ENCODE measurements around the gene CALML6.
A peak's percentile ranks its signal among the peaks of the same experiment; 100 is the strongest.
"Not testable (repeated sequence)": the region's sequence is repeated elsewhere in the genome, so short reads cannot be mapped to it uniquely, and the experiment has no call there.

The CALML6 gene, protein sequence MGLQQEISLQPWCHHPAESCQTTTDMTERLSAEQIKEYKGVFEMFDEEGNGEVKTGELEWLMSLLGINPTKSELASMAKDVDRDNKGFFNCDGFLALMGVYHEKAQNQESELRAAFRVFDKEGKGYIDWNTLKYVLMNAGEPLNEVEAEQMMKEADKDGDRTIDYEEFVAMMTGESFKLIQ

DNA sequence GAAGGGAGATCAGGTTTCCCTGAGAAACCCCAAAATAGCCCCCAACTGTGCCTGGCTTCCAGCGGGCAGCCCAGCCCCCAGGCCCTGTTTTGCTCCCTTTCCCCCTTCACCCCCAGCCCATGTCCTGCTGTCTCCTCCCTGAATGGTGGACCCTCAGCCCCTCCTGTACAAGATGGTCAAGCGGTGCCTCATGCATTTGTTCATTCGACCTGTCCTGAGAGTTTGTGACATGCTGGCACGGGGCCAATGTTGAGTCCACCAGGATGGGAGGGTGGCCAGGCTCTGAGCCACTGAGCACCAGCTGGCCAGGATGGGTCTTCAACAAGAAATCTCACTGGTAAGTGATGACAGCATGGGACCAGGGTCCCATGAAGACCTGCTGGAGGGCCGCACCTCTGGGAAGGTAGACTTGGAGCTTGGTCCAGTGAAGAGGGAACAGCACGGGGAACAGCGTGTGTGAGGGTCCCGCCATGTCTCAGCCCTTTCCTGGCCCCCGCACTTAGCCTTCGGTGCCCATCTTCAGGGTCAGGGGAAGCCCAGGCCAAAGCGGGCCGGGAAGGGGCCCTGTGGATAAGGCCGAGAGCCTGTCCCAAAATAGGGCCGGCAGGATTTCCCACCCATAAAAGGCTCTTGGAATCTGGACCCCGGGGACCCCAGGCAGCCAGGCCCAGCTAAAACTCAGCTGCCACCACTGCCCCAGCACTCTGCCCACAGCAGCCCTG, at the start of gene CALML6:
Gene CALML6 (plus strand): TSS at position 290 of the 722 bp plus-strand sequence. CDS start 21 bp downstream, at position 311.
- DNase-seq: no peak

DNA sequence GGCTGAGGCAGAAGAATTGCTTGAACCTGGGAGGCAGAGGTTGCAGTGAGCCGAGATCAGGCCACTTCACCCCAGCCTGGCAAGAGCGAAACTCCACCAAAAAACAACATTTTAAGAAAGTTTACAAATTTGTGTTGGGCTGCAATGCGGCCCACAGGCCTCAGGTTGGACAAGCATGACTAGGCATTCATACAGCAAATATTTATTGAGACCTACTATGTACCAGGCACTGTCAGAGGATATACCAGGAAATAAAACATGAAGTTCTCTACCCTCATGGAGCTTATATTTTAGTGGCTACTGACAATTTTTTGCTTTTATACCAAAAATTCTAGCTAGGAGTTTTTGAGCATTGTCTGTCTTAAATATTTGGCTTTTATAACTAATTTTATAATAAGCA, 47.9 kb upstream of the CALML6 start:
- no peak for DNase-seq

DNA sequence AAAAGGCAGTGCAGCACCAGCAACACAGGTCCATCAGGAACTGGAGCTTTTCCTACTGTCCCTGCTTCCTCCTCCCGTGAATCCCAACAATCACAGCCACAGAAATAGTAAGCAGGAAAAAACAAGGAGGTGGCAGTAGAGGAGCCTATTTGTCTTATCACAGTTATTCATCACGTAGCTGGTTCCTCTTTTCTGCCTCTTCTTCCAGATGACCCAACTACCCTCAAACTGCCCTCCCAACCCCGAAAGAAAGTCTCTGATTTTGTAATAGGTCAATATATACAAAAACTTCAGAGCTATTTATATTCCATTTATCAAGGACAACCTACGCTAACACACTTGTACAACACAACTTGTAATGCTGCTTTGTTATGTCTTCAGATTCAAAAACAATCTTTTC, 45.6 kb upstream of the CALML6 start:
- no peak for DNase-seq

DNA sequence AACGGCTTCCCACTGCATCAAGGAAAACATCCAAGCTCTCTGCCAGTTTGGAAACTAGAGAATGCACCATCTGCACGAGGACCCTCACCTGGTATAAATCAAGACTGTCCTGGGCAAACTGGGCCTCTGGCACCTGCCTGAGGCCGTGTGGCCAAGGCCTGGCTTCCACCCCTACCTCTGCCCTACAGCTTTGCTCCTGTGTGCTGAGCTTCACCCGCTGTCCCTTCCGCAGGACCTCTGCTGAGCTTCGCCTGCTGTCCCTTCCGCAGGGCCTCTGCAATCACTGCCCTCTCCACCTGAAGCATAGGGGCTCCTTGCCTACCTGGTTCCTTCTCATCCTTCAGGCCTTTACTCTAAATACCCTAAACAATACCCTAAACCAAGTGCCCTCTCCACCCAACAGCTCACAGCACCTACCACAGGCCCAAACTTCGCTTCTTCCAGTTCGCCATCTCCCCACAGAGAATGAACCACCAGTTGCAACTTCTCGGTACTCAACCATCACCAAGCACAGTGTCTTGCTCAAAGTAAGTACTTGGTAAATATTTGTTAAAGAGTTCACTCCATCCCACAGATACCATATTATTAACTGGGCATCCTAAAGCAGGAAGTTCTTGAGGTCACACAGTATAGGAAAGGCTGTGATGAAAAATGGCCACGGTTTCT, 42.6 kb upstream of the CALML6 start:
- no peak for DNase-seq

DNA sequence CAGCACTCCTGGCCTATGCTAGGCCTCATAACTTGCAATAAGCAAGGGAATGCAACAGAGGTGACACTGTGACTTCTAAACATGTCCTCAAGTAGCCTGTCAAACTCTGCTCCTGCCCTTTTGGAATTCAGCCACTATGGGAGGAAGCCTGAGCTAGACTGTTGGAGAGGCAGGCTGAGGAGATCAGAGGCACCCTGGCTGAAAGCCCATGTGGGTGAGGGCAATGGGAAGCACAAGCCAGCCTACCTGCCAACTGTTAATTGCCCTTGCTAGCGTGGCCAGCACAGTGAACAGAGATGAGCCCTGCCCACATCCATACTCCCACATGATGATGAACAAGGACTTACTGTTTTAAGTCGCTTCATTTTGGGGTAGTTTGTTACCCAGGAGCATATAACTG, 41.9 kb upstream of the CALML6 start:
- DNase-seq: no peak

DNA sequence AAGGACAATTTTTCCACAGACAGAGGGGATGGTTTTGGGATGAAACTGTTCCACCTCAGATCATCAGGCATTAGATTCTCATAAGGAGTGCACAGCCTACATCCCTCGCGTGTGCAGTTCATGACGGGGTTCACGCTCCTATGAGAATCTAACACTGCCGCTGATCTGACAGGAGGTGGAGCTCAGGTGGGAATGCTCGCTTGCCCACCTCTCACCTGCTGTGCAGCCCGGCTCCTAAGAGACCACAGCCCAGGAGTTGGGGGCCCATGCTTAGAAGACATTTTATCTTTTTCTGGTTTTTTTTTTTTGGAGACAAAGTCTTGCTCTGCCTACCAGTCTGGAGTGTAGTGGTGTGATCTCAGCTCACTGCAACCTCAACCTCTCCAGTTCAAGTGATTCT, 40.2 kb upstream of the CALML6 start:
- no peak for DNase-seq

DNA sequence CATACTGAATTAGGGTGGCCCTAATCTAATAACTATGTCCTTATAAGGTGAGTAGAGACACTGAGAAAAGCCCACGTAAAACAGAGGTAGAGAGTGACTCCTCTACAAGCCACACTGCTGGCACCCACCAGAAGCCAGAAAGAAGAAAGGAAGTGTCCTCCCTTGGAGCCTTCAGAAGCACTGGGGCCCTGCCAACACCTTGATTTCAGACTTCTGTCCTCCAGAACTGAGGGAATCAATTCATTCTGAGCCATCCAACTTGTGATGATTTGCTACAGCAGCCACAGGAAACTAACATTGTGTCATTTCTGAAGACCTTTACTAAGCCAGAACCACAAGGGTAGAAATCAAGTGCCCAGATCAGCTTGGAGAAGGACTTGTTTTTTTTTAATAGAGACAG, 39.1 kb upstream of the CALML6 start:
- no peak for DNase-seq

DNA sequence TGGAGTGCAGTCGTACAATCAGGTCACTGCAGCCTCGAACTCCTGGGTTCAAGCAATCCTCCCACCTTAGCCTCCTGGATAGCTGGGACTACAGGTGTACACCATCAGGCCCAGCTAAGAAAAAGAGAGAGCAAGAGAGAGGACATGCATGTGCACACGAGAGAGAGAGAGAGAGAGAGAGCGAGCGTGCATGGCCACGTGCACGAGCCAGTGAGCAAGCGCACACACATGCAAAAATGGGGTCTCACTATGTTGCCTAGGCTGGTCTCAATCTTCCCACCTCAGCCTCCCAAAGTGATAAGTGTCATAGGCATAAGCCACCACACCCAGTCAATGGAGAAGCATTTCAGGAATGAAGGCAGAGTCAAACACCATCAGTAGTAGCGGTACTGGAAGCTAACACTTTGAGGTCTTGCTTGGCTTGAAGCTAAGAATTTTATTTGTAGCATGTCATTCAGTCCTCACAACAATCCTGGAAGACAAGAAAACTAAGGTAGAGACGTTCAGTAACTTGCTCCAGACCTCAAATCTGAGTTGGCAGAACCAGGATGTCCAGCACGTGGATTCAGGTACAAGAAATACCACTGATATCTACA, 38.6 kb upstream of the CALML6 start:
- DNase-seq: no peak

DNA sequence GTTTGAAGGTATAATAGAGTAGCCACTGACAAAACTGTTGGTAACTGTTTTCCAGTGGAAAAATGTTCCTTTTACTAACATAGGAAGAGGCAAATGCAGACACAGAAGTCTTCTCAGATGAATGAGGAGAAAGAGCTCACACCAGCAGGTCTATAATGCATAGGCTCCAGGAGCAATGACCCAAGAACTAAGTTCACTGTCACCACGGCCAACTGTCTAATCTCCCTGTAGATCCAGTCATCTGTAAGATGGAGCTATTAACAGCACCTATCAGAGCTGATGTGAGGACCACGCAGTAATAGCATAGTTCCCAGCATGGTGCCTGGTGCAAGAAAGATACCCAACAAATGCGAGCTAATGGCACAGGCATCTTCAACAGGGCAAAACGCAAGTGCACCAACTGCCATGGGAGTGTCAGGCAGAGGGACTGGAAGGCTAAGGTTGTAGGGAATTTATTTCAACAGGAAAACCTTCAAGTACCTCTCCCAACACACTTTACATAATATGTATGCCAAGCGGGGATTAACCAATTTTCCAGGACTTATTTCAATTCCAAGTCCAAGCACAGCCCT, 37.1 kb upstream of the CALML6 start:
- DNase-seq: no peak

DNA sequence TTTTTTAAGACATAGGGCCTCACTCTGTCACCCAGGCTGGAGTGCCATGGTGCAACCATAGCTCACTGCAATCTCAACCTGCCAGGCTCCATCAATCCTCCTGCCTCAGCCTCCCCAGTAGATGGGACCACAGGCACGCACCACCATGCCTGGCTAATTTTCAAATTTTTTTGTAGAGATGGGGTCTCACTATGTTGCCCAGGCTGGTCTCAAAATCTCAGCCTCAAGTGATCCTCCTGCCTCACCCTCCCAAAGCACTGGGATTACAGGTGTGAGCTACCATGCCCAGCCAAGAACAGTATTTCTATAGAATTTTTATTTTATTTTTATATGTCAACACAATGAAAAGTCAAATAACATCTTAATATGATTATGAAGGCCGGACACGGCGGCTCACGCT, 35.1 kb upstream of the CALML6 start:
- DNase-seq: no peak

DNA sequence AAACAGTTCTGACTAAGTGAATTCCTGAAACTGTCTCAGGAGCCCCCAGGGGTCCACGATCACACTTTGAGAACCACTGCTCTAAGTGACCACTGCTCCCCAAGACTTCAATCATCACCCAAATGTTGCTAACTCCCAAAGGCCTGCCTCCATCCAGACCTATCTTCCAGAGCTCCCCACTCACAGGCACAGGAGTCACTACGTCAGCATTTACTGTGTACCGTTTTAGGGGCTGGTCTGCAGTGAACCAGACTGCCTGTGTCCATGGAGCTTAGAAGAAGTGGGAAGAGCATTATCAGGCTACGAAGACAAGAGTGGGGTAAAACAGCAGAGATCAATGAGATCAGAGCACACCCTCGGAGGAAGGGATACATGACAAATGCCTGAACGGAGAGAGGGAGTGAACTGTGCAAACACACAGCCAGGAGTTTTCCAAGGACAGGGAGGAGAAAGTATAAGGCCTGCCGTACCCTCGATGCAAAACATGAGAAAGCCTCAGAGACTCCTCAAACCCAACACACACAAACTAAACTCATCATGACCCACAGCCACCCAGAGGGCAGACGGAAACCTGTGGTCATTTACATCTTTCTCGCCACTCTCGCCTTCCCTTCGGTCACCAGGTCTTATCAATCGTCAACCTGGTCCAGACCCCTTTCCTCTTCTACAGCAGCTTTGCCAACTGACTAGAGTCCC, 34.3 kb upstream of the CALML6 start:
- no peak for DNase-seq

DNA sequence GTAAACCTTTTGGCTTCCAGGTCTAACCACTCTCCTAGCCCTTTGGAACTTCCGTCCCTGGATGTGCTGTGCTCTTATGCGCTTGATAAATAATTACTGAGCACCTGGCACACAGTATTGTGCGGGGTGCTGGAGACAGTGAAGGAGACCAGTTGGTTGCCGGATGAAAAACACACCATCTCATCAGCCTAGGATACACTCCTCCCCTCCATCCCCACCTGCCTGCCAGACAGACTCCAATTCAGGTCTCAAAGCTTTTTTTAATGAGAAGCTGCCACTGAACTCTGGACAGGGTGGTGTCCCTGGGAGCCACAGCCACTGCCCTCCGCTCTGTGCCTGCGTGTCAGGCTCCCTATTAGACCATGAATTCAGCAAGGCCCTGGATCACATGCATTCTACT, 33.3 kb upstream of the CALML6 start:
- no peak for DNase-seq

DNA sequence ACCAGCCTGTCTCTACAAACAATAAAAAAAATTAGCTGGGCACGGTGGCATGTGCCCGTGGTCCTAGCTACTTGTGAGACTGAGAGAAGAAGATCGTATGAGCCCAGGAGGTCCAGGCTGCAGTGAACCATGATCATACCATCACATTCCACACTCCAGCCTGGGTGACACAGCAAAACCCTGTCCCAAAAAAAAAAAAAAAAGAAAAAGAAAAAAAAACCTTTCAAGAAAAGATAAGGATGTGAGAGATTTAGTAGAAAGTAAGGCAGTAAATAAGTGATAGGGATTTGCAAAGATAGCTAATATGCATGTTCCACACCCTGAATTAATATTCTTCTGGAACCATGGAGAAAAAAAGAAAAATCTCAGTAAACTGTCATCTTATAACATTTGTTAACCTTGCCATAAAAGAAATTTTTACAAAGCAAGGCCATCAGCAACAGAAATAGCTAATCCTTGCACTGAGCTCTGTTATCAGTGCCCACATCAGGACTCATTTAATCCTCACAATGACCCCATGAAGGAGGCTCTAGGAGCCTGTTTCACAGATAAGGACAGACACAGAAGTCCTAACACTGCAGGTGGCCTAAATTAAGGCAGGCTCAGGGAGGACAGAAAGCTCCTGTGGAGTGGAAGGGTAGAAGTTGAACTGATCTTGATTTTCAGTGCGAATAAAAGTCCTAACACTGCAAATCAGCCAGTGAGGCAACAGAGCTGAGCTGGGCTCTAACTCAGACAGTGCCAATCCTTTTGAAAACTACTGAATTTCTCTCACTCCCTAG, 31.8 kb upstream of the CALML6 start:
- DNase-seq: no peak

DNA sequence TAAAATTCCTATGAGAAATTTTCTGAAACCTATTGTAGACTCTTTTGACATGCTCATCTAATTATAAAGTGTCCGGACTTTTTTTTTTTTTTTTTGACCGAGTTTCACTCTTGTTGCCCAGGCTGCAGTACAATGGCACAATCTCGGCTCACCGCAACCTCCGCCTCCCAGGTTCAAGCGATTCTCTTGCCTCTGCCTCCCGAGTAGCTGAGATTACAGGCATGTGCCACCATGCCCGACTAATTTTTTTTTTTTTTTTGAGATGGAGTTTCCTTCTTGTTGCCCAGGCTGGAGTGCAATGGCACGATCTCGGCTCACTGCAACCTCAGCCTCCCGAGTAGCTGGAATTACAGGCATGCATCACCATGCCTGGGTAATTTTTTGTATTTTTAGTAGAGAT, 31.2 kb upstream of the CALML6 start:
- DNase-seq: not testable (repeated sequence)

DNA sequence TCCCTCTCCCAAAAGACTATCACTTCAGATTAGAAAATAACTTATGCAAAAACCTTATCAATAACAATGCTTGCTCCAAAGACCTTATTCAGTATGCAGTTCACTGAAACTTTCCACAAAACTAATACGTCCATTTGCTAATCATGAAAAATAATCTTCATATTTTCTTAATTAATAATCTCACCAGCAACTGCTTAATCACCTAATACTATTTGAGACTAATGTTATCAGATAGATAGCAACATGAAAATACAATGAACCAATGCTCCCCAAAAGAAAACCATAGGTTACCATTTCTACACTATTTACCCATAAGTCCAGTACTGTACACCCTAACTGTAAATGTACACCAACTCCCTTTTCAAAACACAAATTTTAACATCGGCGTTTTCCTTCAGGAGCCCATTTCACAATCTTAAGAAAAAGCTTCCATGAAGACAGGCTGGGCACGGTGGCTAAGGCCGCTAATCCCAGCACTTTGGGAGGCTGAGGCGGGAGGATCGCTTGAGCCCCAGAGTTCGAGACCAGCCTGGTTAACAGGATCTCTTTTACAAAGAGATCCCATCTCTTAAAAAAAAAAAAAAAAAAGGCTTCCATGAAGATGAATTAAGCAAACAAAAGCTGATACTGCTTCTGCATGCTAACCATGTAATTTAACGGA, 25.8 kb upstream of the CALML6 start:
- DNase-seq: no peak

DNA sequence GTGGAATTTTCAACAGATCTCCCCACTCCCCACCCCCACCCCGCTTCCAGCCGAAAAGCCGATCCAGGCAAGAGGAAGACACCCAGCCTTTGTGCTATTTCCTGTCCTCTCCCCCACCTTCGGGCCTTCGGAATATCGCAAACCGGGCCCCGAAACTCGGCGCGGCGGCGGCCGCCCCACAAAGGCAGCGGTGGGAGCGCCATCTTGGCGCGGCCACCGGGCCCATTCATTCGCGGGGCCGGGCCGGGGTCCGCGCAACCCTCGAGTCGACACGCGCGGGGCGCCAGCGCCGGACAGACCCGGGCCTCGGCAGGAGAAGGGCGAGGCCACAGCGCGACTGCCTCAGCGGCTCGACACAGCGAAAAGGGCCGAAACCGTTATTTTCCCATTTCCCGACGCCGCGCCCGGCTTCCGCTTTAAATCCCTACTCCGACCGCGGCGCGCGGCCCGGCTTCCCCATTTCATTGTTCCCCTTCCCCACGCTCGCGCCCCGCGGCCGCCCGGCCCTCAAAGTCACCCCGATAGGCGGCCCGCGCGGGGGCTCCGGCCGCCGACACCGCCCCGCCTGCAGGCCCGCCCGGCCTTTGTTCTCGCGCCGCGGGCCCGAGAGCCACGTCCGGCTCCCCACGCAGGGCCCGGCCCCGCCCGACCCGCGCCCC, 25.1 kb upstream of the CALML6 start:
- no peak for DNase-seq

DNA sequence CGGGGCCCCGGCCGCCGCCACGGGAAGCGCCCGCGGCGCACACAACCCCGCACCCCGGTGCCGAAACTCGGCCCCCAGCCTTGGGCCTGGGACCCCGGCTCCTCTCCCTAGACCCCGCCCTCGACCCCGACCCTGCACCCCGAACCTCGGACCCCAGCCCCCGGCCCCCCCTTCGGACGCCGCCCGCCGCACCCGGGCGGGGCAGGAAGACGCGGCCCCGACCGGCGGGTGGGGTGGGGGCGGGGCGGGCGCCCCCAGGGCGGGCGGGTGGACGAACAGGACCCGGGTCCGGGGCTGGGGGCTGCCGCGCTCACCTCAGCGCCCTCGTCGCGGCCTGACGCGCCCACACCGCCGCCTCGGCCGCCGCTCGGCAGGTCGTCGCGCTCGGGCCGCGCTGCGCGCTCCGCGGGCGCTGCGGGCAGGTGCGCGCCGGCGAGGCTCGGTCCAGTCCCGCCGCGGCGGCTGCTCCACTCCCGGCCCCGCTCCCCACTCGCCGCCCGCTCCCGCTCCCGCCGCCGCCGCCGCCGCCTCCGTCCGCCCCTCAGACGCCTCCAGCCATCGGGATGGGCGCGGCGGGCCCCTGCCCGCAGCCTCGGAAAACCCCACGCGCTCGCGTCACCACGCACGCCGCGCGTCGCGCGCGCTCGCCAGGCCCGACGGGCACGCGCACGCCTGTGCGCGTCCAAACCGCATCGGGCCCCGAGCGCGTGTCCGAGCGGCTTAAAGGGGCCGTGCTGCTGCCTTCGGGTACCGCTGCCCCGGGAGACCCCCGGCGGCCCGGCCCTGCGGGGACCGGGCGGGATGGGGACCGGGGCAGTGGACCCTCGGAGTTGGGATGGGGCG, 24.3 kb upstream of the CALML6 start, which contains the start of gene GNB1:
Gene GNB1 (minus strand): TSS at position 582 of the 843 bp plus-strand sequence. CDS start 65,634 bp downstream, outside the sequence.
- peak; percentile 80 to 94 for DNase-seq

DNA sequence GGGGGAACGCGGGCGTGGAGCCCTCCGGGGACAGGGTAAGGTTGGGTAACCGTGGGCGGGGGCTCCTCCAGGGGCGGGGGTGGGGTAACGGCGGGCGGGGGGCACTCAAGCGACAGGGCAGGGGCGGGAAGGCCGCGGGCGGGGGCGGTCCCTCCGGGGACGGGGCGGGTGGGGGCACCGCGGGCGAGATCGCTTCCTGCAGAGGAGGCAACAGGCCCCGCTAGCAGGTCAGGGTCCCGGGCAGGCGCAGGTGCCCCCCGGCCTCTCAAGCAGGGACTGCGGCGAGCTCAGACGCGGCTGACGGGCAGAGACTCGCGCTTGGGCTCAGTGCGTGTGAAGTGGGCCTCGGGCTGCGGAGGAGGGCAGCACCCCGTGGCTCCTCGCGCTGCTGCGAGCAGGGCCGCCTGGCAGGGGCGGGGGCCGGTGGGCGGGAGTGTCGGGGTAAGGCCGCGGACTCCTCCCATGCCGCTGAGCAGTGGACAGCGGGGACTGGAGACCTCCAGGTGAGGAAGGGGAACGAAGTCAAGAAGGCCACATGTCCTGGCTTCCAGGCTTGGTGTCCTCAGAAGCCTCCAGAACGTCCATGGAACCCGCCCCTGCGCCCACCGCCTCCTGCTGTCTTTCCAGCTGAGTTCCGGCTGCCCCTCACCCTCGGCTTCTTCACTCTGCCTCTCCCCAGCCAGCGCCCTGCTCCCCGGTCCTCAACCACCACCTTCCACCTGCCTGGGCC, 23.5 kb upstream of the CALML6 start:
- peak in 1 of 2 experiments; percentile 73 for DNase-seq
